ENCODE measurements around the gene ZDHHC14. TPM values are rescaled to one million over a fixed set of nuclear protein-coding genes. Genes with fewer than 3 reads are reported as not detected.
A peak's percentile ranks its signal among the peaks of the same experiment; 100 is the strongest.

Gene ZDHHC14
- total RNA-seq, 1 donor from 2014 or later: 26.1 TPM

GRCh38 chr6:157433678-157434081 lies 52.7 kb downstream of the ZDHHC14 start:
- no peak for DNase-seq (ENCODE audit: low spot score)
- Mint-ChIP-seq H3K9me3 (ENCODE audit: unreplicated experiment) (no peaks in the 10 kb centered on the region), H3K27ac (ENCODE audit: unreplicated experiment) (no peak overlapping the region), H3K4me1 (ENCODE audit: unreplicated experiment) (peaks cover 25% of the 10 kb centered on the region), H3K27me3 (ENCODE audit: unreplicated experiment) (peaks cover 8% of the 10 kb centered on the region), H3K36me3 (ENCODE audit: low read depth, unreplicated experiment) (no peaks in the 10 kb centered on the region), H3K4me3 (ENCODE audit: unreplicated experiment) (no peak overlapping the region)
- TF ChIP-seq, protein P1, sequence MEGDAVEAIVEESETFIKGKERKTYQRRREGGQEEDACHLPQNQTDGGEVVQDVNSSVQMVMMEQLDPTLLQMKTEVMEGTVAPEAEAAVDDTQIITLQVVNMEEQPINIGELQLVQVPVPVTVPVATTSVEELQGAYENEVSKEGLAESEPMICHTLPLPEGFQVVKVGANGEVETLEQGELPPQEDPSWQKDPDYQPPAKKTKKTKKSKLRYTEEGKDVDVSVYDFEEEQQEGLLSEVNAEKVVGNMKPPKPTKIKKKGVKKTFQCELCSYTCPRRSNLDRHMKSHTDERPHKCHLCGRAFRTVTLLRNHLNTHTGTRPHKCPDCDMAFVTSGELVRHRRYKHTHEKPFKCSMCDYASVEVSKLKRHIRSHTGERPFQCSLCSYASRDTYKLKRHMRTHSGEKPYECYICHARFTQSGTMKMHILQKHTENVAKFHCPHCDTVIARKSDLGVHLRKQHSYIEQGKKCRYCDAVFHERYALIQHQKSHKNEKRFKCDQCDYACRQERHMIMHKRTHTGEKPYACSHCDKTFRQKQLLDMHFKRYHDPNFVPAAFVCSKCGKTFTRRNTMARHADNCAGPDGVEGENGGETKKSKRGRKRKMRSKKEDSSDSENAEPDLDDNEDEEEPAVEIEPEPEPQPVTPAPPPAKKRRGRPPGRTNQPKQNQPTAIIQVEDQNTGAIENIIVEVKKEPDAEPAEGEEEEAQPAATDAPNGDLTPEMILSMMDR (IDR thresholded peaks at IDR 0.05; ENCODE audit: unreplicated experiment): no peak

DNA sequence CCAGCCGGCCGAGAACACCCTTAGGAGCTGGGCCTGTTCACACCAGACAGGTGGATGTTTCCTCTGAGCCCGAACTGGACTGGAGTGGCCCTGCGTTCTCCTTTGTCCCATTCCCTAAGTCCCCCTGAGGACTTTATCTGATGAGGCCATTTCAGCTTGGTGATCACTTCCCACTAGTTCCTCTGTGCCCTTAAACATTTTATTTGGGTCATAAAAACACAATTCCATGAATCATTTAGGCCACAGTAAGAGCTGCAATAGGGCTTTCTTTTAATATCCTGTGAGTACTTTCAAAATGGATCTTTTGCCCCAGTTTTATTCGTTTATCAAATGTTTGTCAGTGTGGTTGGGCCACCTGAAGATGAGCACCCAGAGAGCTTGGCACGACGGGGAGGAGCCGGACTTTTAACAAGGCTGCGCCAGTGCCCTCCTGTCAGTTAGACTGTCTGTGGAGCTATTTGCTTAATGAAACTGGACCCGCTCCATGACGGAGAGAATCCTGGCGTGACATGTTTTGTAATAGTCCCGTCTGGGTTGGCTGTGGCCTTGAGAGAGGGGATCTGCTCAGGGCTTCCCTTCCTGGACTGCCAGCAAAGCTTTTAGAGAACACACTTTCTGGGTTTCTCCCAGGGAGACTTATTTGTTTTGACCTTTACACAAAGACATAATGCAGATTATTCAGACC lies 53.5 kb downstream of the ZDHHC14 start:
- Mint-ChIP-seq H3K27me3 (ENCODE audit: unreplicated experiment) (peaks cover 8% of the 10 kb centered on the region), H3K27ac (ENCODE audit: unreplicated experiment) (no peak overlapping the region), H3K36me3 (ENCODE audit: low read depth, unreplicated experiment) (peaks cover 4% of the 10 kb centered on the region), H3K4me1 (ENCODE audit: unreplicated experiment) (peaks cover 19% of the 10 kb centered on the region), H3K4me3 (ENCODE audit: unreplicated experiment) (no peak overlapping the region), H3K9me3 (ENCODE audit: unreplicated experiment) (no peaks in the 10 kb centered on the region)
- TF ChIP-seq, protein P1 (IDR thresholded peaks at IDR 0.05; ENCODE audit: unreplicated experiment): no peak
- no peak for DNase-seq (ENCODE audit: low spot score)

GRCh38 chr6:157436219-157436943 lies 55.4 kb downstream of the ZDHHC14 start:
- no peaks in the 10 kb centered on the region for H3K9me3 Mint-ChIP-seq (ENCODE audit: unreplicated experiment)
- no peak overlapping the region for H3K27ac Mint-ChIP-seq (ENCODE audit: unreplicated experiment)
- H3K27me3 Mint-ChIP-seq (ENCODE audit: unreplicated experiment): peaks cover 6% of the 10 kb centered on the region
- peaks cover 4% of the 10 kb centered on the region for H3K36me3 Mint-ChIP-seq (ENCODE audit: low read depth, unreplicated experiment)
- DNase-seq (ENCODE audit: low spot score): no peak
- H3K4me1 Mint-ChIP-seq (ENCODE audit: unreplicated experiment): peaks cover 19% of the 10 kb centered on the region
- TF ChIP-seq, protein P1 (IDR thresholded peaks at IDR 0.05; ENCODE audit: unreplicated experiment): no peak
- H3K4me3 Mint-ChIP-seq (ENCODE audit: unreplicated experiment): no peak overlapping the region

DNA sequence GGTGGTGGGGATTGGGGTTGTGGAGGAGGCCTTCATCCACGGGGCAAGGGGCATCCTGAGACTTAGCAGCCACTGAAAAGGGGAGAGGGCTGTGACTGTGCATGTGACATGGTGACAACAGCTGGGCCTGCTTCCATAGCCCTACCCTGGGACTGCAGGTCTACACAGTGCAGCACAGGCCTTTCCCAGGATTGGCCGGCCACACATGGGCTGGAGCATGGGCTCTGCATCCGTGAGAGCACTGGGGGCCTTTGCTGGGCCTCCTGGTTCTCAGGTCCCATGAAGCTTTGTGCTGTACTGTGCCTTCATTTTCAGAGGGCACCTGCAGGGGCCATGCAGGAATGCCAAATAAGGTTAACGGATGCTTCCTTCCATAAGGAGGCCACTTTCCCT lies 56.0 kb downstream of the ZDHHC14 start:
- Mint-ChIP-seq H3K27me3 (ENCODE audit: unreplicated experiment) (peaks cover 6% of the 10 kb centered on the region), H3K4me3 (ENCODE audit: unreplicated experiment) (no peak overlapping the region), H3K9me3 (ENCODE audit: unreplicated experiment) (no peaks in the 10 kb centered on the region), H3K27ac (ENCODE audit: unreplicated experiment) (no peak overlapping the region), H3K36me3 (ENCODE audit: low read depth, unreplicated experiment) (peaks cover 4% of the 10 kb centered on the region), H3K4me1 (ENCODE audit: unreplicated experiment) (peaks cover 19% of the 10 kb centered on the region)
- TF ChIP-seq, protein P1 (IDR thresholded peaks at IDR 0.05; ENCODE audit: unreplicated experiment): no peak
- DNase-seq (ENCODE audit: low spot score): no peak

DNA sequence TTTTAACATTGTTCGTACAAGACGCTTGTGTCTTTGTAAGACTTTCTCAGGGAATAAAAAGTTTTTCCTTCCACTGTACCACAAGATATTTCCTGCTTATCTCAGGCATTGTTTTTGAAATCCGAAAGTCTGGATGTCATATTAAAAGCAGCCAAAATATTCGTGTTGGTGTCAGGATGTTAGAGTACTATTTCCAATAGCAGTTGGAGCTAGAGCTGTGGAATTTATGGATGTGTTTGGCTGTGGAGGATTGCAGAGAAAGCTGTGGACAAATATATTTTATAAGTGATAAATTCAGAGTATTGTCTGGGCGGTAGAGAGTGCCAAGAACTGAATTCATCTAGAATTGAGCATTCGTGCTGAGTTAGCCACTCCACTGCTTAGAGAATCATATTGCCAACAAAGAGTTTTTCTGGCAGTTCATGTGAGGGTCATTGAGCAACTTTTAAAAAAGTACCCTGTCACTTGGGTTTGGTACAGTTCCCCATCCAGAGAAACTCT lies 57.7 kb downstream of the ZDHHC14 start:
- peaks cover 10% of the 10 kb centered on the region for H3K36me3 Mint-ChIP-seq (ENCODE audit: low read depth, unreplicated experiment)
- H3K9me3 Mint-ChIP-seq (ENCODE audit: unreplicated experiment): no peaks in the 10 kb centered on the region
- peaks cover 6% of the 10 kb centered on the region for H3K27me3 Mint-ChIP-seq (ENCODE audit: unreplicated experiment)
- H3K27ac Mint-ChIP-seq (ENCODE audit: unreplicated experiment): peak overlapping the region; percentile 48
- no peak for DNase-seq (ENCODE audit: low spot score)
- no peak overlapping the region for H3K4me3 Mint-ChIP-seq (ENCODE audit: unreplicated experiment)
- TF ChIP-seq, protein P1 (IDR thresholded peaks at IDR 0.05; ENCODE audit: unreplicated experiment): no peak
- peaks cover 16% of the 10 kb centered on the region for H3K4me1 Mint-ChIP-seq (ENCODE audit: unreplicated experiment)
